ENCODE measurements around the gene MGST3.
"Not testable (repeated sequence)": the region's sequence is repeated elsewhere in the genome, so short reads cannot be mapped to it uniquely, and the experiment has no call there.

MGST3 gene

GRCh38 chr1:165647970-165648369 is 16.9 kb downstream of the MGST3 start:
- TF ChIP-seq CTCF (IDR thresholded peaks at IDR 0.05; ENCODE audit: low read depth, low read length) = no peak
- no peak overlapping the region for H3K4me3 ChIP-seq (ENCODE audit: low read depth, low read length)

GRCh38 chr1:165648919-165649572 is 18.0 kb downstream of the MGST3 start:
- TF ChIP-seq CTCF (IDR thresholded peaks at IDR 0.05; ENCODE audit: low read depth, low read length) = no peak

GRCh38 chr1:165650981-165651625 is 20.1 kb downstream of the MGST3 start:
- H3K4me3 ChIP-seq (ENCODE audit: low read depth, low read length) = no peak overlapping the region
- TF ChIP-seq CTCF (IDR thresholded peaks at IDR 0.05; ENCODE audit: low read depth, low read length) = no peak

More at GRCh38 chr1:165648919-165649572, 18.0 kb downstream of the MGST3 start:
- H3K4me3 ChIP-seq (ENCODE audit: low read depth, low read length) = no peak overlapping the region

DNA sequence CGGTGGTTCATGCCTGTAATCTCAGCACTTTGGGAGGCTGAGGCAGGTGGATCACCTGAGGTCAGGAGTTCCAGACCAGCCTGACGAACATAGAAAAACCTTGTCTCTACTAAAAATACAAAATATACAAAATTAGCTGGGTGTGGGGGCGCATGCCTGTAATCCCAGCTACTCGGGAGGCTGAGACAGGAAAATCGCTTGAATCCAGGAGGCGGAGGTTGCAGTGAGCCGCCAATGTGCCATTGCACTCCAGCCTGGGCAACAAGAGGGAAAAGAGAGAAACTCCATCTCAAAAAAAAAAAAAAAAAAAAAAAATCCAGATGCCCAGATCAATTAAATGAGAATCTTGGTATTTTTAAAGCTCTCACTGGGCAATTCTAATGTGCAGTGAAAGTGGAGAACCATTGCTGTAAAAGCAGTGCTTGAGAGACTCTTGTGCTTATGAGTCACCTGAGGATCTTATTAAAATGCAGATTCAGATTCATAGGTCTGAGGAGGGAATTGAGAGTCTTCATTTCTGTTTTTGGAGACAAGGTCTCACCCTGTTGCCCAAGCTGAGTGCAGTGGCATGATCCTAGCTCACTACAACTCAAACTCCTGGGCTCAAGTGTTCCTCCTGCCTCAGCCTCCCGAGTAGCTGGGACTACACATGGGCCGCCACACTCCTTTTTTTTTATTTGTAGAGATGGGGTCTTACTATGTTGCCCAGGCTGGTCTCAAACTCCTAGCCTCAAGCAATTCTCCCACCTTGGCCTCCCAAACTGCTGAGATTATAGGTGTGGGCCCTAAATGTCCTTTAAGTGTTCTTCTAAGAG is 27.9 kb downstream of the MGST3 start:
- not testable (repeated sequence) for H3K4me3 ChIP-seq (ENCODE audit: low read depth, low read length)

DNA sequence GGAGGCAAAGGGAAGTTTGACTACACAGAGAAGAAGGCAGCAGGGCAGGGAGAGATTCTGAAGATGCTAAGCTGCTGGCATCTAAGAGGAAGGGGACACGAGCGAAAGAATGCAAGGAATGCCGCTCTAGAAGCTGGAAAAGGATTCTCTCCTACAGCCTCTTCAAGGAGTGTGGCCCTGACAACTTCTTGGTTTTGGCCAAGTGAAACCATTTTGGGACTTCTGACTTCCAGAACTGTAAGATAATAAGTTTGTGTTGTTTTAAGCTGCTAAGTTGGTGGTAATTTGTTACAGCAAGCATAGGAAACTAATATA is 28.5 kb downstream of the MGST3 start:
- TF ChIP-seq CTCF (IDR thresholded peaks at IDR 0.05; ENCODE audit: low read depth, low read length) = no peak
- no peak overlapping the region for H3K4me3 ChIP-seq (ENCODE audit: low read depth, low read length)

DNA sequence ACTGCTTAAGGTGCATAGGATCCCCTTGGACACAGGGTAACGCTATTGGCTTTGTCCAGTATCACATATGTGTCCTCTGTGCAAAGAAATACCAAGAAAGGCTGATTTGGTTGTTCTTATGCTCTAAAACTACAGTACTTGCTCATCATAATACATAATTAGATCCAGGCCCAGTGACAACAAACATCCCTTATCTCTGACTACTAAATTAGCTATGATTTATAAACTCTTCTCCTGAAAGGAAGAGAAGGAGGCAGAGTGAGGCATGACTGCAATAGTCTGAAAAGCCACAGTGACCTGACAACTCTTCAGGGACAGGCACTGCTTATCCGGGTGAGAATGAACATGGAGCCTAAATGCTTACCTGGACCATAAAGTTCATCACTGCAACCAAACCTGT is 30.7 kb downstream of the MGST3 start:
- TF ChIP-seq CTCF (IDR thresholded peaks at IDR 0.05; ENCODE audit: low read depth, low read length) = no peak
- no peak overlapping the region for H3K4me3 ChIP-seq (ENCODE audit: low read depth, low read length)

- TF ChIP-seq CTCF (IDR thresholded peaks at IDR 0.05; ENCODE audit: low read depth, low read length) = no peak
- no peak overlapping the region for H3K4me3 ChIP-seq (ENCODE audit: low read depth, low read length)
These were observed 31.2 kb downstream of the MGST3 start for GRCh38 chr1:165662186-165662585.

All from WI38 (cell line).